Adrenal gland (tissue), 12 donors: ENCODE measurements around the gene COPS7A. TPM values are rescaled to one million over a fixed set of nuclear protein-coding genes. Genes with fewer than 3 reads are reported as not detected.

Experiments used
- DNase-seq, 7 donors: peaks; one replicate each; pipeline ENCODE4 v3.0.0-alpha.2; 2019 to 2020
- H3K27ac ChIP-seq, 5 donors: fragments of 200-600 bp; sonication (generic) in 4 of 5; 1 replicate in 3 of 5; 2 replicates in 2 of 5; pipeline versions ENCODE4 v1.5.1 to v1.8.0; 2016 to 2020; ENCODE audit warnings: mild to moderate bottlenecking in 1 of 5
- H3K27me3 ChIP-seq: fragments of 200-600 bp; 2 replicates; pipeline ENCODE4 v1.8.0; 2021
- H3K36me3 ChIP-seq, 2 donors: fragments of 200-600 bp; replicated peaks in 1 of 2; 1 replicate in 1 of 2; 2 replicates in 1 of 2; pipeline versions ENCODE4 v1.5.1 to v1.8.0; 2018 to 2022
- H3K4me1 ChIP-seq, 2 donors: fragments of 200-600 bp; replicated peaks in 1 of 2; 1 replicate in 1 of 2; 2 replicates in 1 of 2; pipeline versions ENCODE4 v1.5.1 to v1.8.0; 2018 to 2021
- H3K4me3 ChIP-seq, 4 donors: fragments of 200-600 bp; sonication (generic) in 3 of 4; one replicate each; pipeline ENCODE4 v1.5.1; 2016 to 2018
- H3K9me3 ChIP-seq, 3 donors: fragments of 200-600 bp; sonication (generic) in 1 of 3; replicated peaks in 1 of 3; 1 replicate in 2 of 3; 2 replicates in 1 of 3; pipeline versions ENCODE4 v1.5.1 to v1.8.0; 2016 to 2021
- CTCF ChIP-seq, 6 experiments: fragments of 450-650 bp in 4 of 6; fragments of 200-600 bp in 2 of 6; sonication (generic) in 1 of 6; IDR thresholded peaks; 1 replicate in 5 of 6; 2 replicates in 1 of 6; pipeline versions ENCODE4 v1.5.1 to v1.8.0; 2016 to 2021; ENCODE audit warnings: antibody characterized with exemption in 6 of 6, mild to moderate bottlenecking in 2 of 6, moderate library complexity in 1 of 6
- POLR2A ChIP-seq, 2 donors: fragments of 450-650 bp; IDR thresholded peaks; one replicate each; pipeline ENCODE4 v1.6.1; 2017; ENCODE audit warnings: antibody characterized with exemption in 2 of 2, mild to moderate bottlenecking in 2 of 2, moderate library complexity in 1 of 2
- WGBS, 4 donors: extraction: QIAGEN DNeasy Blood & Tissue Kit in 2 of 4; methylation state at CpG; one replicate each; pipeline versions ENCODE4 v1.1.5 to v1.1.7; 2013 to 2017; 5-methylcytosine and 5-hydroxymethylcytosine counted together
- intact Hi-C, 2 donors: fragments of 100-400 bp; cut with DNase I; formaldehyde crosslinking; loops; one replicate each; pipeline versions ENCODE4 v1.14.1 to v1.15.0; 2022 to 2023
- polyA plus RNA-seq, 3 donors: library from polyadenylated mRNA; stranded (reverse); fragments of 200-250 nt in 2 of 3; fragments of 350-450 nt in 1 of 3; fragmentation: Illumina TruSeq in 1 of 3; extraction: RNeasy Lipid Tissue Mini Kit (QIAGEN cat#74804) in 1 of 3; gene quantifications; one replicate each; pipeline ENCODE4 v1.2.3, GENCODE V29; 2013 to 2014
- total RNA-seq, 9 donors: library from RNA; depleted of rRNA in 4 of 9; stranded (reverse); fragments of >200 nt in 4 of 9; fragments of 120-200 nt in 1 of 9; fragmentation: NEBNext Ultra II Directional in 1 of 9; extraction: Animal tissue kit (Norgen Biotek cat#: 25700) in 1 of 9; gene quantifications; one replicate each; pipeline versions ENCODE4 v1.1.0 to v1.2.4, GENCODE V29; 2013 to 2023
- donor health status: healthy with polysubstance abuse.
- donor health status: Bipolar disorder and iron deficiency.
- donor health status: DM: yes; HTN: yes; CAD: no.
- donor health status: DM: no; HTN: no; CAD: no.
- donor health status: DM: no; HTN: no; CAD: no.
- donor health status: DM: yes; HTN: yes; CAD: no.

Gene COPS7A
- total and polyA plus RNA-seq, 12 donors, result 46.5 to 105 (median 81.1) TPM

DNA sequence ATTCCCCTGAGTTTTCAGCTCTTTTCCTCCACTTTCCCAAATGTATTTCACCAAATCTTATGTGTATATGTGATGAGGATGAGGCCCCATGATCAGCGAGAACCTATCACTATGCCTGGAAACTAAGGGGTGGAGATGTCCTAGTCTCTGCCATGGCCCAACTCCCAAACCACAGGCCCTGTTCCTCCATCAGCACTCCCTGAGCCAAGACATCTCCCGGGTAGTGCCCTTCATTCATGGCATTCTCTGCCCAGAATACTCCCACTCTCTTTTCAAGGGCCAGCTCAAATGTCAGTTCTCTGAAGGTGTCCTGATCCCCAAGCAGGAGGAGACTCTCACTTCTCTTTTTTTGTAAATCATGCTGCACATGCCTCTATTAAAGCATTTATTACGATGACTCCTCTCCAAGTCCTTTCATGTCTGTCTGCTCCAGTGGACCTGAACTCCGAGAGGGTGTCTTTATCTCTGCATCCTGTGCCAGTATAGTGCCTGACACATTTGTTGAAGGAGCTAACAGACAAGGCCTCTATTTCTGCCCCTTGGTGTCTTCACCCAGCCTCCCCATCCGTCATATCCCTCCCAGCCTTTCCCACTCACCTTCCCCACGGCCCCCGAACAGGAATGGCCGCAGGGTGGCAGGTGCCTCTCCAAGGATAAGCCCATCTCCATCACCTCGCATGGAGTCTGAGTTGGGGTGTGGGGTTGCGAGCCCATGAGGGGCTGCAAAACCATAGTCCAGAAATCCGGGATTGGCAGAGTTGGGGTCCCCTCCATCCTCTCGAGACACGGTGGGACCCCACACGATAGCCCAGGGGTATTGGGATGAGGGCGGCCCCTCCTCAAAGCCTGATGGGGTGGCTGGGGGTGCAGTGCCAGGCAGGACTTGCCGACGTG lies 26.9 kb upstream of the COPS7A start:
- no peaks in the 10 kb centered on the region for H3K36me3 ChIP-seq
- WGBS, 4 donors, result 58 to 74% (median 70%) methylated on average over 10 to 17 of the region's 17 CpGs
- H3K4me3 ChIP-seq, result no peak overlapping the region
- H3K27ac ChIP-seq, result no peak overlapping the region
- intact Hi-C loops, result loop anchor here in 1 of 2 donors (5.0 kb wide), 1 partner anchor 35 kb away; the partner anchor contains the start of gene ING4
- no peak for TF ChIP-seq POLR2A (IDR thresholded peaks at IDR 0.05)
- no peak for TF ChIP-seq CTCF (IDR thresholded peaks at IDR 0.05)
- H3K27me3 ChIP-seq, result peaks cover 42% of the 10 kb centered on the region
- peaks cover 5 to 9% of the 10 kb centered on the region in 2 donors for H3K4me1 ChIP-seq
- H3K9me3 ChIP-seq, result no peaks in the 10 kb centered on the region
- DNase-seq, result no peak

DNA sequence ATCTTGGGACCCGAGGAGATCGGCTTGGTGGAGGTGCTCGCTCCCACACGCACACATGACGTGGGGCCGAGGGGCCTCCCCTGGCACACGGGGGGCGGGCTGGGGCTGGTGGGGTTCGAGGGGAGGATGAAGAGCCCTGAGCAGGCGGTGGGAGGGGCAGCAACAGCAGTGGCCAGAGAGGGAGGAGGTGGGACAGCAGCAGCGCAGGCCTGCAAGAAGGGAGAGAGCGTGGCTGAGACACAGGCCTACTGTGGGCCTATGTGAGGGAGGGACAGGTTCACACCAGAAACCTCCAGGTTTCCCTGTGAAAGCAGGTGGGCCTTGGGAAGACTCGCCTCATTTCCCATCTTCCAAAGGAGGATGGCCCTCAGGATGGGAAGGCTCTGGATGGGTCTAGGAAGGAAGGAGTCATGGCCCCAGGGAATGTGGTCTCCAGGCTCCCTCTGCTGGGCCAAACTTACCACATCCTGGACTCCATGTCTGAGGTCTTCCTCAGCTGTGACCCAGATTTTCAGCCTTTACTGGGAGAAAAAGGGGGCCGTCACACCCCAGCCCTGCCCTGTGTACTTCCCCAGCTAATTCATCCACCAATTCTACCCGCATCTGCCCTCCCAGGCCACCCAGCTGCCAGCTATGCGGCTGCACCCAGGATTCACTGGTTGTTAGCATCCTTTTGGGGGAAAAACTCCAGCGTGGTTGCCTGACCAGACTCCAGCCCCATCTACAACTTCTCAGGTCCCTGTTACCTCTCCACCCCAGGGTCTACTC lies 26.1 kb upstream of the COPS7A start:
- Histone ChIP-seq H3K36me3 (no peaks in the 10 kb centered on the region), H3K27ac (no peak overlapping the region), H3K9me3 (no peaks in the 10 kb centered on the region), H3K4me1 (peaks cover 5 to 9% of the 10 kb centered on the region in 2 donors), H3K4me3 (no peak overlapping the region), H3K27me3 (peaks cover 48% of the 10 kb centered on the region)
- WGBS, 4 donors, result 57 to 71% (median 66%) methylated on average over 10 to 17 of the region's 17 CpGs
- intact Hi-C loops, result loop anchor here in 1 of 2 donors (2.0 to 5.0 kb wide), 2 partner anchors 15 to 35 kb away; partner anchors contain the start of gene ING4
- DNase-seq, result peak in 5 of 7 donors; percentile 26 to 73 (median 59)
- peak in 5 of 6 experiments; percentile 37 to 49 (median 42) for TF ChIP-seq CTCF (IDR thresholded peaks at IDR 0.05)
- no peak for TF ChIP-seq POLR2A (IDR thresholded peaks at IDR 0.05)

- WGBS, 4 donors, result 51 to 55% (median 51%) methylated on average over 8 of the region's 8 CpGs
Measured at GRCh38 chr12:6698352-6699046, 25.3 kb upstream of the COPS7A start.

More at GRCh38 chr12:6698352-6699046, 25.3 kb upstream of the COPS7A start:
- no peak for DNase-seq
- no peak overlapping the region for H3K27ac ChIP-seq
- no peaks in the 10 kb centered on the region for H3K36me3 ChIP-seq
- H3K4me1 ChIP-seq, result peaks cover 5 to 9% of the 10 kb centered on the region in 2 donors
- intact Hi-C loops, result loop anchor here in 1 of 2 donors (2.0 to 5.0 kb wide), 2 partner anchors 14 to 36 kb away; partner anchors contain the start of gene ING4
- no peaks in the 10 kb centered on the region for H3K9me3 ChIP-seq
- no peak overlapping the region for H3K4me3 ChIP-seq
- no peak for TF ChIP-seq CTCF (IDR thresholded peaks at IDR 0.05)
- TF ChIP-seq POLR2A (IDR thresholded peaks at IDR 0.05), result no peak
- H3K27me3 ChIP-seq, result peaks cover 48% of the 10 kb centered on the region
